ENCODE measurements around the gene MARCHF2.

The MARCHF2 gene

DNA sequence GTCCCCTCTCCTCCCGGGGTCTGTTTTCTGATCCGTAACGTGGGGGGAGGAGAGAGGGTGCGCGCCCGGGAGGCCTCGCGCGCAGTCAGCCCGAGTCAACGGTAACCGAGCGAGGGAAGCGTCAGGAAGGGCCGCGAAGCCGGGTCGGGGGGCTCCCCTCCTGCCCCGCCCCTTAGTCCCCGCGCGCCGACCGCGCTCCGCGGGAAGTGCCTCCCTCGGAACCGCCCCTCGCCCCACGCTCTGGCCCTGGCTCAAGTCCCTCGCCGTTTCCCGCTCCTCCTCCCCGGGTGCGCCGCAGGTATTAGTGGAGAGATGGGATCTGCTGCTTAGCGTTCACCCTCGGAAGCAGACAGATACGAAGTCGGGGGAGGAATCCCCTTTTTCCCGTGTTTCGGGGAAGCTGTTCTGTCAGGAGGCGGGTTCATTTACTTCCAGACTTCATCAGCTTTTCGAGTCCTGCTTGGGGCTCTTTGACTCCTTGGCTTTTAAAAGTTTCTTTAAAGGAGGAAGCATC is 32.4 kb downstream of the MARCHF2 start:
- intact Hi-C loops (cut with DNase I), result loop anchor here (2.0 kb wide), 1 partner anchor 55 kb away; the partner anchor contains the start of gene RAB11B

DNA sequence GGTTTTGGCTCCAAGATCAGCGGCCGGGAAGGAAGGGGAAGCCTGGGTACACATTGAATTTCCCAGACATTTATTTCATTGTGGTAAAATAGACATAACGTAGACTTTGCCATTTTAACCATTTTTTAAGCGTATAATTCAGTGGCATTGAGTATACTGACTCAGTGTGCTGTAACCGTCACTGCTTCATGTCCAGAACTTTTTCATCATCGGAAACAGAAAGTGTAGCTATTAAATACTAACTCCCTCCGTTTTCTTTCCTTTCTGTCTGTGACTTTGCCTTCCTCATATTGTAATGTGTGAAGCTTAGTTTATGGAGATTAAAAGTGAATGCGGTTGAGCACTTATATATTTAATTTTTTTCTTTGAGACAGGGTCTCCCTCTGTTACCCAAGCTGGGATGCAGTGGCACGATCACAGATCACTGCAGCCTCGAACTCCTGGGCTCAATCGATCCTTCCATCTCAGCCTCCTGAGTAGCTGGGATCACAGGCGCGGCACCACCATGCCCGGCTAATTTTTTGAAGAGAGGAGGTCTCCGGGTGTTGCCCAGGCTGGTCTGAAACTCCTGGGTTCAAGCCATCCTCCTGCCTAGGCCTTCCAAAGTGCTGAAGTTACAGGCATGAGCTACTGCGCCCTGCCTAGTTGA is 33.1 kb downstream of the MARCHF2 start:
- no peak for DNase-seq
- intact Hi-C loops (cut with DNase I), result no loop called here

More for the DNA sequence above, 32.4 kb downstream of the MARCHF2 start:
- DNase-seq, result peak in 5 of 10 donors; percentile 5 to 84 (median 44)

DNA sequence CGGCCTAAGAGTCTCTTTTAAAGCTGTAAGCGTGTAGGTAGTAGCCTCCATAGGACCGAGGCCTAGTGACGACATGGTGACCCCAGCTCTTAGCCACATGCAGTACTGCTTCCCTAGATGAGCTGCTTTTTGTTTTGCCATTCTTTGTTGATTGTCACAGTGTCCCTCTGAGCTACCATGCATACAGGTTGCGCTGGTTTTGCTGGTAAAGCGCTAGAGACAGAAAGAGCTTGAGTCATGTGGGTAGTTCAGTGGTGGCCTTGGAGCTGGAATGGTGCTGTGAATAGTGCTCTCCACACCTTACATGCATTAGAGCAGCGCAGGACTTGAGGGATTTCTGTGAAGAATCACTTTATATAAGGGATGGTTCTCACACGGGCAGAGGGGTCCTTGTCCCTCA is 36.7 kb downstream of the MARCHF2 start:
- intact Hi-C loops (cut with DNase I), result no loop called here
- no peak for DNase-seq

DNA sequence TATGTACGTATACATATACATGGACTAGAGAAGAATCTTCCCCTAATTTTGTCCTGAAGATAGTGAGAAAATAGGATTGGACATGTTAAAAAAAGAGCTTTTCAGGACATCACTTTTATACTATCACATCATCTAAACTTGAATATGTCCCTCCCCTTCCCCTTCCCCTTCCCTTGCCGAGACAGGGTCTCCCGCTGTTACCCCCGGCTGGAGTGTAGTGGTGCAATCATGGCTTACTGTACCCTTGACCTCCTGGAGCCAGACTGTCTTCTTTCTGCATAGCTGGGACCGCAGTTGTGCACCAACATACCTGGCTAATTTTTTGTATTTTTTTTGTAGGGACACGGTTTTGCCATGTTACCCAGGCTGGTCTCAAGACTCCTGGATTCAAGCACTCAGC is 38.3 kb downstream of the MARCHF2 start:
- DNase-seq, result no peak
- intact Hi-C loops (cut with DNase I), result no loop called here

DNA sequence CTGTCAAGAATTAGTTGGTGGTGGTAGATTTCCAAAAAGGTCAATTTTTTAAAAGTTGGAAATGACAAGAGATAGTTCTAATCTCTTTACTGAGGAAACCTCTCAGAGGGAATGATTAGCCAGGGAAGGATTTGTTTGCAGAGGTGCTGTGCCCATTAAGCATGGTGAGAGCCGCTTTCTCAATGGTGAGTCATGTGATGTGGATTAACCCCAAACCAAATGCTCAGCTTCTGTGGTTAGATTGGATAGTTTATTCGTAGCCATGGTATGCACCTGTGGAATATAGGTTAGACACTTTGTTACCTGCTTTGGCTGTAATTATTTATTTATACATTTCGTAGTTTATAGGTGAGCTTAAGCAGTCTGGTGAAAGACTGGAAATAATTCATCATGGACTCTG is 38.8 kb downstream of the MARCHF2 start:
- intact Hi-C loops (cut with DNase I), result no loop called here

DNA sequence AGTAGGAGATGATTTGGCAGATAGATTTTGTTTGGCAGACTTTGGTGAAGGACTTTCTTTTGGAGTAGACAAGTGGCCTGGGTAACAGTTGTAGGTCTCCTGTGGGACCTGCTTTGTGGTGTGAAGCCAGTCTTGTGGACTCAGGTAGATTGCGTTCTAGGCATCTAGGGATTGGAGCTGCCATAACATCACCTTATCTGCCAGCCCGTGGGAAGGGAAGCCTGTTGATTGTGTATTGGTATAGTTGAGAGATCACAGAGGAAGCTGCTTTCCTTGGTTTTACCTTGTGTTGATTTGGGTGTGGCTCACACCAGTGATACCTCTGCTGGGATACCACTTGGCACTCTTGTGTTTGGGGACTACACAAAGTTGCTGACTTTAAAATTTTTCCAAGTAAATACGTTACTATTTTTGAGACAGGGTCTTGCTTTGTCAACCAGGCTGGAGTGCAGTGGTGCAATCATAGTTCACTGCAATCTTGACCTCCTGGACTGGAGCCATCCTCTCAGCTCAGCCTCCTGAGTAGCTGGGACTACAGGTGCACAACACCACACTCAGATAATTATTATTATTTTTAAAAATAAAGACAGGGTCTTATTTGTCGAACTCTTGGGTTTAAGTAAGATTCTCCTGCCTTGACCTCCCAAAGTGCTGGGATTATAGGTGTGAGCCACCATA is 39.5 kb downstream of the MARCHF2 start:
- DNase-seq, result peak in 1 of 10 donors; percentile 16

More for the DNA sequence above, 38.8 kb downstream of the MARCHF2 start:
- no peak for DNase-seq

DNA sequence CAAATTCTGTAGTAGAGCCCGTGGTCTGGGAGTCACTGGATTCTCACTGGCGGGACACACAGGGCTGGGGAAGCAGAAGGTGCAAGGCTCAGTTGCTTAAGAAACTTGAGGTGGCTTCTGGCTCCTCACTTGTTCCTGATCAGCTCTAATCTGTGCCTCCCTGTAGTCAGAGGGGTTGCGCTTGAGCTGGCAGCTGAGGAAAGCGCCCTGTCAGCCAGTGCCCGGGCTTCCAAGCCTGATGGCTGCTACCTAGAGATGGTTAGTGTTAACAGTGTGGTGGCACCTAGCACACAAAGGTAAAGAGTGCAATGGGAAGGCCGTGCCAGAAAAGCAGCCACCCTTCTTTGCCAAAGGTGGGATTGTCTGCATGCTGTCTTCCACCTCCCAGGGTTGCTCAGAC is 40.5 kb downstream of the MARCHF2 start:
- intact Hi-C loops (cut with DNase I), result no loop called here
- DNase-seq, result peak in 1 of 10 donors; percentile 34

More for the DNA sequence above, 39.5 kb downstream of the MARCHF2 start:
- intact Hi-C loops (cut with DNase I), result no loop called here

DNA sequence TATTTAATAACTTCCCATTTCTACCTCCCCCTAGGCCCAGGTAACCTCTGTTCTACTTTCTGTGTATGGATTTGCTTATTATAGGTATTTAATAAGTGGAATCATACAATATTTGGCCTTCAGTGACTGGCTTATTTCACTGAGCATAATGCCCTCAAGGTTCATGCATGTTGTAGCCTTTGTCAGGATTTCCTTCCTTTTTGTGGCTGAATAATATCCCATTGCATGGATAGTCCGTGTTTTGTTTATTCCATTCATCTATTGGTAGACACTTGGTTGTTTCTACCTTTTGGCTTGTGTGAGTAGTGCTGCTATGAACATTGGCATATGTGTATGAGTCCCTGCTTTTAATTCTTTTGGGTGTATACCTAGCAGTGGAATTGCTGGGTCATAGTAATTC is 41.1 kb downstream of the MARCHF2 start:
- intact Hi-C loops (cut with DNase I), result no loop called here
- DNase-seq, result no peak

DNA sequence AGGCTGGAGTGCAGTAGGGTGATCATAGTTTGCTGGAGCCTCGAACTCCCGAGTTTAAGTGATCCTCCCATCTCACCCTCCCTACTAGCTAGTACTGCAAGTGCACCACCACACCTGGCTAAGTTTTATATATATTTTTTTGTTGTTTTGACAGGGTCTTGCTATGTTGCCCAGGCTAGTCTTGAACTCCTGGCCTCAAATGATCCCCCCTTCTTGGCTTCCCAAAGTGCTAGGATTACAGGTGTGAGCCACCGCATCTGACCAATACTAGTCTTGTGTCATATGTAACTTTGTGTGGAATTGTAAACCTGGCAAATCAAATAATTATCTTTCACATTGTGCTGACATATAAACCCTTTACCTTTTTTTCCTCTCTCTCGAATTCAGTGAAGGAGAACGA is 41.9 kb downstream of the MARCHF2 start:
- intact Hi-C loops (cut with DNase I), result no loop called here
- DNase-seq, result no peak

DNA sequence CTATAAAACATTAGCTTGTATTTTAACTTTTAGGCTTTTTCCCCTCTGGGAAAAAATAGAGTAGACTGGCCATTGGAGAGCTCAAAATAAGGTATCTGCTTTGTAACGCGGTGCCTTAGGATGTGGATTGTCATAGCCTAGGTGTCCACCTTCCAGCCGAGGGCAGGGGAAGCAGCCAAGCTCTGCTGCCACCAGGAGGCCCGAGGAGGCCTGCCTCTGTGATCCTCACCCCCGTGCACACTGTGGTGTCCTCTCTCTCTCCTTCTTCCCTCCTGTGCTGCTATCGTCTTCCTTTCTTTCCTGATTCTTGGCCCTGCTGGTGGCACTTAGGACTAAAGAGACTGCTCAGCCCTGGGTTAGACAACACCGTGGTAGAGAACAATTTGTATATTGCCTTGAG is 43.0 kb downstream of the MARCHF2 start:
- peak in 1 of 10 donors; percentile 57 for DNase-seq
- intact Hi-C loops (cut with DNase I), result no loop called here

DNA sequence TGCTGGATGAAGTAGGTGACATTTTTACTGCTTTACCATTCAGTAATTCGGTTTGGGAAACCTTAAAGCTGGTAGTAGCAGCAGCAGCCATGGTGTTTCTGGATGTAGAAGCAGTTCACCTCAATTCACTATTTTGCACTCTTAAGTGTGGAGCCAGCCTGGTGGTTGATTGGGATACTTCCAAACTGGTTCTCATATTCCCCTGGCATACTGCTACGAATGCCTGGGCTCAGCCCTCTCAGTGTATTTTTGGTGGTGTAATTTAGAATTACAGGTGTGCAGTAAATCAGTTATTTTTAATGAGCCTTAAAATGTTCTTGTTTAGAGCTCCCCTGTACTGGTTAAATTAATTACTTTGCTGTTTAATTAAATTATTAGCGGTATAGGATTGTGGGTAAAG is 44.1 kb downstream of the MARCHF2 start:
- no peak for DNase-seq
- intact Hi-C loops (cut with DNase I), result no loop called here

DNA sequence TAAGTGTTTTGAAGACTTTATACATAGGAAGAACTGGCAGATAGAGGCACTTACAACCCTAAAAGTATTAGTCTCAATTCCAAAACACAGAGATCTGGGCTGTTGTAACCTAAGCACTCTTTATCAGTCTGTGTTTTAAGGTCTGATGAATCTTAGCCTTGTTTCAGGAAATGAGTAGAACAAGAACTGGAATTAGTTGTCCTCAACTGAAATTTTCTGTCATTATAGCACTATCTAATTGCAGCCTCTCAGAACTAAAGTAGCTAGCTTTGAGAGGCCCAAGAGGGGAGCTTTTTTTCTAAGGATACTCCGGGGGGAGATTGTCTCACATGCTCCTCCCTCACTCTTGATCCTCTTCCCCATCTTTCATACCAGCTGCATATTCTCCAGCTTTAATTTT is 44.7 kb downstream of the MARCHF2 start:
- no peak for DNase-seq
- intact Hi-C loops (cut with DNase I), result no loop called here

DNA sequence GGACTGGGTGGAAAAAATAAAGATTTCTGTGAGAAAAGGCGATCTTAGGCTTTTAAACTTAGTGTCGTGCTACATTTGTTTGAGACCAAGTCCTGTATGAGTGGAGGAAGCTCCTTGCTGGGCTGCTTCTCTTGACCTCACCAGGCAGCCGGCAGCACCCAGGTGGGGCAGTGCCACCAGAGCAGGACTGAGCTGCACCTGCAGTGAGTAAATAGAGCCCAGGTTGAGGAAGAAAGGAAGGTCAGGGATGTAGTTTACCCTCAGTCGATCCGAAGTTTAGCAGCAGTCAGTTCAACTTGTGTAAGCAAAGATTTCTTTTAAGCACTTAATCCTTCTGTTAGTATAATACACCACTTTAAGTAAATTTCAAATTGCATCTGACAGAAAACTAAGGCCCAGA is 45.3 kb downstream of the MARCHF2 start:
- DNase-seq, result peak in 1 of 10 donors; percentile 40
- intact Hi-C loops (cut with DNase I), result no loop called here

DNA sequence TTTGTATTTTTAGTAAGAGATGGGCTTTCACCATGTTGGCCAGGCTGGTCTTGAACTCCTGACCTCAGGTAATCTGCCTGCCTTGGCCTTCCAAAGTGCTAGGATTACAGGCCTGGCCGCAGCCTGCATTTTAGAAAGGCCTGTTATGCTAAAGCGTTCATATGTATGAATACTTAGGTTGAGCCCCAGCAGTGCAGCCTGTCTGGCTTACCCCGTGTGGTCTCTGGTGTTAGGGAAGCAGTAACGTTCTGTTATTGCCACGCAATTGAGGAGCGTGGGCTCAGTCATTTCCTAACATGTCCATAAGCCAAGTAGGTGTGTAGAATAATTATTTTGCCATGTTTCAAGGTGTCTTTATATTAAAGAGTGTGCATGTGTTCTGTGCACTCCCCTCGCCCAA is 46.0 kb downstream of the MARCHF2 start:
- intact Hi-C loops (cut with DNase I), result no loop called here
- no peak for DNase-seq

DNA sequence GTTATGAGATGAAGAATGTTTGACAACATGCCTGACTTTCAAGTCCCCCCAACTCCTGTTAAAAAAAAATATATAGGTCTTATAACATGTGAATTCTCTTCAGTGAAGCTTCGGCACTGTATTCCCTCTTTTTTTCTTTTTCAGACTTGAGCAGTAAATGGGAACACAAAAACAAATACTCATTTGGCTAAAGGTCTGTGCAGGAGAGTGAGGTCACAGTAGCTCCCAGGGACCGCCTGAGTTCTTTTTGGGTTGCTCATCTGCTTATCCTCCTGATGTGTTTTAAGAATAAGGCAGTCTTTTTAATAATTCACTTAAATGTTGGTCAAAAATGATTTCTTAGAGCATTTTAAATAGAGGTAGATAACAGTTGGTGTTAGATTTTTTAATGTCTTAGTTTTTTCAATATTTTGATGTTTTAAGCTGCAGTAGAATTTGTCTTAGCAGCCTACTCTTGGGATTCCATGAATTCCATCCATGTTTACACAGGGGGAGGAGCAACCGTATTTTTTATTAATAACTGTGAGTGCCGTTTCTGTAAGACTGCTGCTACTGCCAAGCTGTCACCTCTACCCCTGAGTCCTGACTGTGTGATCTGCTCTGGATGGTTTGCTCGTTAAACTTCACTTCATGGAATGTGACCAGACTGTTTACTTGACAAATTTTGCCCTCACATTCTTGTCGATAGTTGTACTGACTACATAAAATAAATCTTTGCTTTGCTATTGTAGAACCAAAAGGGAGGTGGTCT is 46.6 kb downstream of the MARCHF2 start:
- no peak for DNase-seq
- intact Hi-C loops (cut with DNase I), result no loop called here

DNA sequence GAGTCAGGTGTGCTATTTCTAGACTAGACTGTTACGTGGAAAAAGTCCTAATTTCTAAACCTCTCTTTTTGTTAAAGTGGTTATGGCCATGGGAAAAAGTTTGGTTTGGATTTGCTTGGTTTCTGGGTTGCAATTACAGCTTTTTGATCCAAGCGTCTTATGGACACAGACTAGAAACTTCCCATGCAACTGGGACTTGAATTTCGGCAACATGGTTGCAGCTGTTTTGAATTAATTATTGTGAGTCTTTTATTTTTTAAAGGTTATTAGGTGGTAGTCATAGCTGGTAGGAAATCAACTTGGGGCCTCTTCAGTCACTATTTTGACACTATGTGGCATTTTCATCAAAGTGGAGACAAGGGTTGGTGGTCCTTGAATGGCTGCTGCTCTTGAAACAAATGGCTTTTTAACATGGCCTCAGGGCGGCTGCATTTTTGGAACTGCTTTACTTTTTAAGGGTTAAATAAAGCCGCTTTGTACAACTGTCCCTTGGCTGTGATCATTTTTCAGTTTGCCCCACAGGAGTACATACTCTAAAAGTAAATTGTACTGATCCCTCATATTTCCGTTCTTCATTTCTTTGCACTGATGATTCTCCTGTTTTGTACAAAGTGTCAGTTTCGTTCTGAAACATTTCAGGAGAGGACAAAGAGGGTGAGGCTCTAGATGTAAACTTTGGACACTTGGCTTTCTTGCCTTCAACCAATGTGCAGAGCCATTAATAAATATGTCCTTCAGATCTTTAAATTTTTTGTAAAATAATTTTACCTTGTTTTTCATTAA is 47.6 kb downstream of the MARCHF2 start:
- intact Hi-C loops (cut with DNase I), result no loop called here
- no peak for DNase-seq

DNA sequence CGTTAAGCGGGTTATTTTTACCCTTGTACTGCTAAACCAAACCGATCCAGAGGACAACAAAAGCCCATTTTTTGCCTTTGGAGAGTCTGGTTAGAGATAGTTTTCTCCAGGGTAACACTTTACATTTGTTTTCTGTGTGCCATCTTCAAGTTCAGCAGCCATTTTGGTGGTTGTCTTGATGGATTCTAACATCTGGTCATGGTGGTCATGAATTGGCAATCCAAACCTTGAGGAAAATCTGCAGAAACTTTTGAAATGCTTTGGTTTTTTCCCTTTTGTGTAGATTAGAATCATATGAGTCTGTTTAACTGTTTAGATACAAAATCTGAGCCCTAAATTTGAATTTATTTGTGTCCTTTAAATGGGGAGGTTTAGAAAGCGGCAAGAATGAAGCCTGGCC is 48.3 kb downstream of the MARCHF2 start:
- intact Hi-C loops (cut with DNase I), result no loop called here
- DNase-seq, result no peak

DNA sequence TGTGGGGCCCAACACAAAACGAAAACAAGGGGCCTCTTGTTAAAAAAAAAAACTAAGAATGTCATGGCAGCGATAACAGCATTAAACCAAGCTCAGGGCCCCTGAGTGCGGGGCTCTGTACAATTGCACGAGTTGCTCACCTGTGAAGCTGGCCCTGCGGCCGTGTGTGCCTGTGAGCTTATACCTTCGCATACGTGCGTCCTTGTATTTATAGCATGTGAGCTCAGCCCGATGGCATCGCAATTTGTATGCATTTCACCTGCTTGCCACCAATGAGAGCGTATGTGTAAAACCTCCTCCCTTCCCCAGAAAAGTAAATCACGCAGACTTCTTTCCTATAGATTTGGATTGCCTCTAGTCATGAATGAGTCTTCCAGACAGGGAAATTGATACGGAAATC is 48.8 kb downstream of the MARCHF2 start:
- intact Hi-C loops (cut with DNase I), result no loop called here
- DNase-seq, result peak in 1 of 10 donors; percentile 45

DNA sequence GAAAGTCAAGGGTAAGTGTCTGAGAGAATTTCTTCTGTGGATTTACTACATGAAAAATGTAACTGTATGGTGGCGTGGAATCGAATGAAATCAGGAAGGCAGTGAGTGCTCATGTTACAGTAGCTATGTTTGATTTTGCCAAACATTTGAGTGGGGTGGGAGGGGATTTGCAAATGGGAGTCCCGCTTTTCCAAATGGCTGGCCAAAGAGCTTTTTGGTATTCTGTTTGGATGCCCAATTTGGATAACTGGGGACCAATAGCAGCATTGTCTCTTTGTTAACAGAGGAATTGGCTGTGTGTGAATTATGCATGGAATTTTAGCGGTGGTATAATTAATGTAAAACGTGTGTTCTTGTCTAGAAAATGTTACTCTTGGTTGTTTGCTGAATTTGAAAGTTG is 49.5 kb downstream of the MARCHF2 start:
- intact Hi-C loops (cut with DNase I), result no loop called here
- no peak for DNase-seq

DNA sequence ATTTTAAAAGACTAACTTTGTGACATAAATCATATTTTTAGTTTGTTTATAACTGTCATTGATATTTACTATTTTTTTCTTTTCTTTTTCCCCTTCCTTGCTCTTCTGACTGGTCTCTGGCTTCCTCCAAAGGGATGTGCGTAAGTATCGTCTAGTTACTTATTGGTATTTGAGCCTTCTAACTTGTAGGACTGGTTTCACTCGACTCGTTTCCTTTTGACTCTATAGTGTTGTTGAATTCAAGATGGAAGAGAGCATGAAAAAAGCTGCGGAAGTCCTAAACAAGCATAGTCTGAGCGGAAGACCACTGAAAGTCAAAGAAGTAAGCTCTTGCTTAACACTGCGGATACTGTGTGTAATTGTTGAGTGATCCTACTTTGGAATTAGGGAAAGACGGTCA is 50.3 kb downstream of the MARCHF2 start:
- no peak for DNase-seq
- intact Hi-C loops (cut with DNase I), result no loop called here

DNA sequence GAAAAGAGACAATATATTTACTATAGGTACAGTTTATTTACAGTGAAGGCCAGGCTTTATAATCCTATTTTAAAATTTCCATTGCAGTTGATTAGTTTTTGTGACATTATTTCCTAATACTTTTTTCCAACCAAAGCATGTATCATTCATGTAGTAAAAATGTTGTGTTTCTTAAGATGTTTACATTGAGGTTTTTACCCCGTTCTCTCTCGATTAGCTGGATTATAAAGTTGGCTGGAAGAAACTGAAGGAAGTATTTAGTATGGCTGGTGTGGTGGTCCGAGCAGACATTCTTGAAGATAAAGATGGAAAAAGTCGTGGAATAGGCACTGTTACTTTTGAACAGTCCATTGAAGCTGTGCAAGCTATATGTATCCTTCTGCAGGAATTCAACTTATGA is 52.9 kb downstream of the MARCHF2 start:
- intact Hi-C loops (cut with DNase I), result no loop called here

More for the DNA sequence above, 52.9 kb downstream of the MARCHF2 start:
- DNase-seq, result no peak

All from posterior cingulate gyrus (tissue), 11 donors.